GM15510 (cell line): ENCODE data around the gene FGF19.

Experiments used
- POLR2A ChIP-seq: IDR thresholded peaks from 3 replicates; pipeline ENCODE4 v1.6.1; 2011; ENCODE audit warnings: borderline replicate concordance; ENCODE audit not compliant: insufficient read length; ENCODE audit errors: extremely low read depth

Gene FGF19

DNA sequence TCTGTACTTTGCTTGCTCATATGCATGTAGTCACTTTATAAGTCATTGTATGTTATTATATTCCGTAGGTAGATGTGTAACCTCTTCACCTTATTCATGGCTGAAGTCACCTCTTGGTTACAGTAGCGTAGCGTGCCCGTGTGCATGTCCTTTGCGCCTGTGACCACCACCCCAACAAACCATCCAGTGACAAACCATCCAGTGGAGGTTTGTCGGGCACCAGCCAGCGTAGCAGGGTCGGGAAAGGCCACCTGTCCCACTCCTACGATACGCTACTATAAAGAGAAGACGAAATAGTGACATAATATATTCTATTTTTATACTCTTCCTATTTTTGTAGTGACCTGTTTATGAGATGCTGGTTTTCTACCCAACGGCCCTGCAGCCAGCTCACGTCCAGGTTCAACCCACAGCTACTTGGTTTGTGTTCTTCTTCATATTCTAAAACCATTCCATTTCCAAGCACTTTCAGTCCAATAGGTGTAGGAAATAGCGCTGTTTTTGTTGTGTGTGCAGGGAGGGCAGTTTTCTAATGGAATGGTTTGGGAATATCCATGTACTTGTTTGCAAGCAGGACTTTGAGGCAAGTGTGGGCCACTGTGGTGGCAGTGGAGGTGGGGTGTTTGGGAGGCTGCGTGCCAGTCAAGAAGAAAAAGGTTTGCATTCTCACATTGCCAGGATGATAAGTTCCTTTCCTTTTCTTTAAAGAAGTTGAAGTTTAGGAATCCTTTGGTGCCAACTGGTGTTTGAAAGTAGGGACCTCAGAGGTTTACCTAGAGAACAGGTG, 51.8 kb downstream of the FGF19 start:
- no peak for TF ChIP-seq POLR2A

DNA sequence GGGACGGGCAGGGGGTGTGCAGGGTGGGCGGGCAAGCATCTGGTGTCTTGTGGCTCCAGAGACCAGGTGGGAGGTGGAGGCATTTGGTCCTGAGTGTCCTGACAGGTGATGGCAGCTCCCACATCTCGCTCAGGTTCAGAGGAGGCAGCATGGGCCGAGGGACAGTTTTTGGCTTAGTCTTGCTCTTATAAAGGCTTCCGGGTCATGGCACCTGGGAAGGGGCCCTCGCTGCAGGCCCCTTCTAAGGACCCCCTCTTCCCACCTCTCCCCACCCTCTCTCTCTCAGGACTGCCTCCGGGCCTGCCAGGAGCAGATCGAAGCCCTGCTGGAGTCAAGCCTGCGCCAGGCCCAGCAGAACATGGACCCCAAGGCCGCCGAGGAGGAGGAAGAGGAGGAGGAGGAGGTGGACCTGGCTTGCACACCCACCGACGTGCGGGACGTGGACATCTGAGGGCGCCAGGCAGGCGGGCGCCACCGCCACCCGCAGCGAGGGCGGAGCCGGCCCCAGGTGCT, 52.9 kb downstream of the FGF19 start:
- no peak for TF ChIP-seq POLR2A

DNA sequence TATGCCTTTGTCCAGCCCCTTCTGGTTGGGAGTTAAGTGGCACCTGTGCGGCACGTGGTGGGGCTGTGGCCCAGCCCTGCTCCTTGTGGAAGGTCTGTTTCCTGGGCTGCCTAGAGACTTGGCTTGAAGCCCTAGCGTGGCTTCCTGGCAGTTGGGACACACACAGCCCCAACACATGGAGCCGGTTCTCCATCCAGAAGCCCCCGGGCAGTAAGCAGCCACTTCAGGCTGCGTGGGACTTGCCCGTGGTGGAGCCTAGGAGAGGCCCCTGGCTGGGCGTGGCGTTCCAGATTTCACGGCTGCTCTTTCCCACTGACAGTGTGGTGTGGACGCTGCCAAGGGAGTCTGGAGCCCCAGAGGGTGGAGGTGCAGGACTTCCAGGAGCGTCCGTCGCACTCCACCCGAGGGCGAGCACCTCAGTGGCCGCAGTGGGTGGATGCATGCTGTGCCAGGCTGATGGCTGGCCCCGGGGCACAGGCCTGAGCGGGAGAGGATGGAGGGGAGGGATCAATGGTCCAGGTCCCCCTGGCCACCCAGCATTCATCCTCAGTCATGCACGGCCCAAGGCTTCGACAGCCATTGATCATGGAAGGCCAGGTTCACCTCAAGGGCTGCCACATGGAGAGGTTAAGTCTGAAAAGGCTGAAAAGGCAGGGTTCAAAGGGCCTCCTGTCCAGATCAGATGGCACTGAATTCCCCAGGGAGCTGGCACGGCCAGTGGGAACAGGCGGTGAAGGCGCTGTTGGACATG, 53.6 kb downstream of the FGF19 start:
- no peak for TF ChIP-seq POLR2A

DNA sequence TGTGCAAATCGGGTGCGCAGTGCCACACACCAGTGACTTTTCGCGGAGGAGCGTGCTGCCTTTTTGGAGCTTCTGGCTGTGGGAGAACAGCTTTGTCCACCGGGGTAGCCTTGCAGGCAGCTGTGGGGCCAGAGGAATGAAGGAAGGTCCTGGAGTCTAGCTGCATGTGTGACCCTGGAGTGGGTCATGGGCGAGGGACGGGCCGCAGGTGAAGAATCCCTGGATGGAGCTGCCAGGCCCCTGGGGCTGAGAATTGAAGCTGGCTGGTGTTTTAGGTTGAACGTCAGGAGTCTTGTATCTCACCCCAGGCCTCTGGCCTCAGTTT, 54.3 kb downstream of the FGF19 start:
- no peak for TF ChIP-seq POLR2A

DNA sequence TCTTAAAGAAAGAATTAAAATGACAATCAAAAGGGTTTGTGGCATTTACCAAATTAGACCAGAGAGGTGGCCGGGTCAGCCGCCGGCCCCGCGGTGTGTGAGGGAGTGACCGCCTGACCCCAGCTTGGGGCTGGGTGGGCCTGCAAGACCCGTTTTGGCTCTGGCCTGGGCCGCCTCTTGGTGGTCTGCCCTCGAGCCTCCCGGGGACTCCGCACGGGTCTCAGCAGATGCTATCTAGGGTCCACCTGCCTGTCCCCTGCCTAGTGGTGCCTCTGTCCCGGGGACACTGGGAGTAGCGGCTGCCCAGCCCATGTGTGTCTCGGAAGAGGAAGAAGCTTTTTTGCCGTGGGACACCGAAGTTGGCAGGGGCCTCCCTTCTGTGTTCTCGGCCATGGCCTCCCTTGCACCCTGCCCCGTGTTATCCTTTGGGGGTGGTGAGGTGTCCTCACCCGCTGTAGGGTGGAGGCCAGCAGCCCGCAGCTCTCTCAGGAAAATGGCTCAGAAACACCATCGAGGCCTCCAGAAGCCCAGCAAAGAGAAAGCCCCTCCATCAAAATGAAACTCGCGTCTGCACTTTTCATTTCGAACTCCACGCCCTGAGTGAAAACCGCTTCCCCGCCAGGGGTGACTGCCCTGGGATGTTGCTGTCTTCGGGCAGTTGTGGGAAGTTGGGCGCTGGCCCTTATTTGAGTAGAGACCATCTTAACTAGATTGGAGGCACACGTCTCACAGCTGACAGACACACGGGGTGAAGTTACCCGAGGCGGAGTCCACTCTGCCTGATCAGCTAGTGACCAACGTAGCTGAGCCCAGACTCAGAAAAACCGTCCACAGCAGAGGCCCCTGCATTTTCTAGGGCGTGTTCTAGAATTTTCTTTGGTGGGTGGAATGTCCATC, 54.9 kb downstream of the FGF19 start:
- TF ChIP-seq POLR2A = no peak
